Stimulated activated CD4-positive, alpha-beta T cell treated with anti-CD3 and anti-CD28 coated beads, Interleukin-12 subunit alpha, Interleukin-12 subunit beta, amount 100 ng/mL, for 24 hours (primary cell): ENCODE results near the gene WRNIP1.

Source experiments
- DNase-seq, 2 experiments: peaks; one replicate each; pipeline ENCODE4 v3.0.0-alpha.2; 2020; ENCODE audit warnings: low read depth in 2 of 2

WRNIP1 gene

DNA sequence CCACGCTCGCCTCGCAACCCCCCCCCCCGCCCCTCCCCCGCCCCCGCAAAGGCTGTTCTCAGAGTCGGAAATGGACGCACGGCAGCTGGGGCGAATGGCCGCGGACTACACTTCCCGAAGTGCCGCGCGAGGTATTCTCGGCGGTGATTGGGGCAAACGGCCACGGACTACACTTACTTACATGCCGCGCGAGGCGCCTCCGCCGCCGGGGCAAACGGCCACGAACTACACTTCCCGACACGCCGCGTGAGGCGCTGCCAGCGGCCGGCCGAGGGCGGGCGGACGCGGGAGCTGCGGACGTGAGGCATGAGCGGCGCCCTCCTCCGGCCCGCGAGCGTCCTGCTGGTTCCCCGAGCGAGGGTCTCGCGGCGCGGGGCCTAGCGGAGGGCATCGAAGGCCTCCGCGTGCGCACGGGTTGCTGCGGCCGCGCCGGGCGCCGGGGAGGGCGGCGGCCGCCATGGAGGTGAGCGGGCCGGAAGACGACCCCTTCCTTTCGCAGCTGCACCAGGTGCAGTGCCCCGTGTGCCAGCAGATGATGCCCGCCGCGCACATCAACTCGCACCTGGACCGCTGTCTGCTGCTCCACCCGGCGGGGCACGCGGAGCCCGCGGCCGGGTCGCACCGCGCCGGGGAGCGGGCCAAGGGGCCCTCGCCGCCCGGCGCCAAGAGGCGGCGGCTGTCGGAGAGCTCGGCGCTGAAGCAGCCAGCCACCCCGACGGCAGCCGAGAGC, at the start of gene WRNIP1:
WRNIP1 (plus strand) TSS at position 228 of the 730 bp plus-strand sequence; CDS start at position 458, 230 bp downstream.
- peak; percentile 93 to 94 for DNase-seq

DNA sequence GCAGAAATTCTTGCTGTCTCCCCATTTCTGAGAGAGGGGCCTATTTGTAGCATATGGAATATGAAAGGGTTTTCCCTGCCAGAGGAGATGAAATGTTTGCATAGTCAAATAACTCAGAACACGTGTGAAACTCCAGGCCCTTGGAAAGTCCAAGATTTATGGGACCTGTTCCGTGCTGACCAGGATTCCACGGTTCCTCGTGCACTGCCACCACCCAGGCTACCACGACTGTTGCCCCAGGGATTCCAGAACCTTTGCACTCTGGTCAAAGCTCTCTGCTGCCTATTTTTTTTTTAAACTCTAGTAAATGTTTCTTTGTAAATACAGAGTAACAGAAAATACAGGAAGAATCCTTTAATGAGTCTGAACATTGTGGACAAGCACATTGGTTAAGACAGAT, 49.5 kb upstream of the WRNIP1 start:
- no peak for DNase-seq

DNA sequence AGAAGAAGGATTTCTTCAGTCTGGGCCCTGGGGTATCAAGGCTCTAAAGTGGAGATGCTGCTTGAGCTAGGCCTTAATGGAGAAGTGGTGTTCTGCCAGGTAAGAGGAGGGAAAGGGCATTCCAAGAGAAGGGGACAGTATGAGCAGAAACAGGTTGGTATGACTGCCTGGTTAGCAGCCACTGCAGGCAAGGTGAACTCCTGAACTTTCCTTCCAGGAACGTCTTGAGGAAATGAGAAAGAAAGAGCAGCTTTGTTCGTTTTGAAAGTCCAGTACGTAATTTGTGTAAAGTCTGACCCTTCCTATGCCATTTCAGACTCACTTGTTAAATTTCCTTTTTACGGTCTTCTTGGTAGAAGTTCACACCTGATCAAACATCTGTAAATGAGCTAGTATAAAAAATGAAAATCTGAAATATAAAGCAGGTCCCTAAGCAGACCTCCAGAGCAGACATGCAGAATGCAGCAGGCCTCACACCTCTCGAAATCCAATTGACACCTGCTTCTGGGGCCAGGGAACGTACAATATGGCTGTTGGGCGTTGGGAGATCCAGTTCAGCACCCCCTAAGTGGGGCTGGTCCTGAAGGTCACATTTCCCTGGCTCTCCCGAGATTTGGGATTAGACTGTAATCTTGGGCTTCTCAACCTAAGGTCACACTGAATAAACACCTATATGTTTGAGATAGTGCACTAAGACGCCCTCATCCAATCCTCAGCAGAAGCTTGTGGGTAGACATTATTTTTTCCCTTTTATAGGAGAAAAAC, 48.1 kb upstream of the WRNIP1 start:
- DNase-seq = no peak

DNA sequence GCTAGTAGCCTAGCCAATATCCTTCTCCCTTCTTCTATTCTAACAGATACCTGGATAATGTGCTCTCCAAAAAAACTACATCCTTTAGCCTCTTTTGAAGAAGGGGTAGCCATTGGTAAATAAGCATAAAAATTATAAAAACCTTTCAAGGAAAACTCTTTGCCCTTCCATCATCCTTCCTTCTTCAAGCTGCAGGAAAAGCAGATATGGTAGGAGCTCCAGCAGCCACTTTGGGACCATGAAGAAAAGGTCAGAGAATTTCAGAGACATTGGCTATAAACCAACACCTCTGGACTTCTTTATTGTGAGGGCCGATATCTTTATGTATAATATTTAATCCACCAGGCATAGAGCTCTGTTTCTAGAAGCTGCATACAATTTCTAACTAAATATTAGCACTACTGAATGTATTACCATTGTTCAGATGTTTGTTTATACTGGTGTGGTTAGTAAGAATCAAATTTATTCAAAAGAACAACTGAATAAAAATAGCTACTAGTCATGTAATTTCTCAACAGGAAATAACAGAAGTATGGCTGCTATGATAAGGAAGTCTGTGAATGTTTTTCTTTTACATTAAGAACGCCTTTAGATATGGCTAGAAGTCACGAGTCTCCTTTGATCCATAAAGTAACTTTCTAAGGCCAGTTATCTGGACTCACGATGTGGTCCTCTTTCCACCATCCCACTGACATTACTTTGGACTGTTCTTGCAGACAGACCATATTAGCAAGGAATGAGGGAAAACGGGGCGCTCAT, 46.7 kb upstream of the WRNIP1 start:
- DNase-seq = no peak

DNA sequence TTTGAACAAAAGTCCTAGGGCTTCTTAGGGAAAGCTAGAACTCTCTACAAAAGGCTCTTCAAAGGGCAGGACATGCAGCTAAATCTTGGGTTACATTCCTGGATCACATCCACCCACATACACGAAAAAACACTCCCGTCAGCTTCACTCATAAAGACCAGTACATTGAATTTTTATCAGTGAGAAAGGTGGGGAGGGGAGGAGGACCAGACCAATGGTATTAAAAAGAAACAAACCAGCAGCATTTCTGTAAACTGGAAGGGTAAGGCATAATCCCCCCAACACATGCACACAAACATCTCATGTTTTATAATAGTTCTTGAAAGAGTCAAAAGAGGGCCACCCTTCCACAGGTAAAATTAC, 46.1 kb upstream of the WRNIP1 start:
- no peak for DNase-seq

DNA sequence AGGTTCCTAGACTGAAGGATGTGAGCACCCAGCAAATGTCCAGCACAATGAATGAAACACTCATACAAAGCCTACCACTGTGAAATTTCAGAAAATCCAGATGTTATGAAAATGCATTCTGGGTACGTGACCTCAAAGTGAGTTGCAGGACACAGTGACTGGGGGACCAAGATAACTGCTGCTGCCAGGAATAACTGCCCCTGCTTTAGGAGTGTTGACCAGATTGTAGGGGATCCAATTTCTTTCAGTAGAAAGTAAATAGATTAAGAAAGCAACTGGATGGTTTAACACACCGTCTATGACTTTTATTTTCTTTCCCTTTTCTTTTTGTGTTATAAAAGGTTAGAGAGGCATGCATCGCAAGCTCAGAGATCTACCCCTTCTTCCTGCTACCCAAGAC, 44.0 kb upstream of the WRNIP1 start:
- no peak for DNase-seq

DNA sequence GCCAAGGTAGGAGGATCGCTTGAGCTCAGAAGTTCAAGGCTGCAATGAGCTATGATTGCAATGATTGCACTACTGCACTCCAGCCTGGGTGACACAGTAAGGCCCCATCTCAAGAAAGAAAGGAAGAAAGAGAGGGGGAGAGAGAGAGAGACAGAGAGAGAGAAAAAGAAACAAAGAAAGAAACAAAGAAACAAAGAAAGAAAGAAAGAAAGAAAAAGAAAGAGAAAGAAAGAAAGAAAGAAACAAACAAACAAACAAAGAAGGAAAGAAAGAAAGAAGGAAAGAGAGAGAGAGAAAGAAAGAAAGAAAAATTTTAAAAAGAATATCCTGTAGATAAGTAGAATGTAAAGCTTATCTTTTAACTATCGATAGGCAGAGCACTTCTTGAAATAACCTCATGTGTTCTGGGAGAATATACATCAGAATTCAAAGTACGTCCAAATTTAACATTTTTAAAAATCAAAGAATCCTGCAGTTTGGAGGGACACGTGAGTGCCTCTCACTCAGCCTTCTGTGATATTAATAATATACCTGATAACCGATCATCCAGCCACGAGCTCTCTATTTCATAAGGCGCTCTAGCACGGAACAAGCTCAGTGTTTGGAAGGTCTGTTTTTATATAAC, 39.7 kb upstream of the WRNIP1 start:
- DNase-seq = no peak

DNA sequence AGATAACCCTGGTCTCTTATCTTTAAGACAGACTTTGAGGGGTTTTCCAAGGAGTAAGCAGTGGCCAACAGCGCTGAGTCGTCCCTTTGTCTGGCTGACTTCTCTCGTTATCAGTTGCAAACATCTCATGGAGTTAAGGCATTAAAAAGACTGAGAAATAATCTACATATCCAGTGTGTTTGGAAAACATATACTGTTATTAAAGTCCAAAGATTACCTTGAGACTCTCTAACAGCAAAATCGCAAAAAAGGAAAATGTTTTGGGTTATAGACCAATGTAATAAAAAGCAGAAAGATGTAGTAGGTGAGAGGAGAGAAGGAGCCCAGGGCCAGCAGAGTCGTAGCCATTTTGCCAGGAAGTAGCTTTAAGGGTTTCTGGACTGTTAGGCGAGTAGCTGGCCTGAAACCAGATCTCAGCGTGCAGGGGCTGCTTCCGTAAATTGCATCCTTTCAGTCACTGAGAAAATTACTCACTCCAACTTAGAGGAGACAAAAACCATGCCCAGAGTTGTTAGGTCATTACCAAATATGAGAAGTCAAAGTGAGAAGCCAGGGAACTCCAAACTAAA, 39.1 kb upstream of the WRNIP1 start:
- no peak for DNase-seq

DNA sequence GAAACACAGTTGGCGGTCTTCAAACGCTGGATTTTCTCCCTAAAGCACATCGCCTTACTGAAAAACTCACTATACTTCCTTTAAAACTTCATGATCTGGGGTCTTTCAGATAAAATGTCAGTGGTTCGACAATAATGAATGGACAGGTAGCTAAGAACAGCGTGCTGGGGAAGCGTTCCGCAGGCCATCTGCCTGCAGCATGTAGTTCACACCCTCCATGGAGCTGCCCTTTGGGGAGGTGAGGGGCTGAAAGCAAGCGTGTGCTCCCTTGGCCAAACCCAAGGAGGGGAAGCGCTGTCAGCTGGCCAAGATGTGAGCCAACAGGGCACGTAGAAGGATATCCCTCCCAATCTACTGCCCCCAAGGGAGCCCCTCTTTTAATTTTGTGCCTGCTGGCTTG, 35.3 kb upstream of the WRNIP1 start:
- DNase-seq = no peak

DNA sequence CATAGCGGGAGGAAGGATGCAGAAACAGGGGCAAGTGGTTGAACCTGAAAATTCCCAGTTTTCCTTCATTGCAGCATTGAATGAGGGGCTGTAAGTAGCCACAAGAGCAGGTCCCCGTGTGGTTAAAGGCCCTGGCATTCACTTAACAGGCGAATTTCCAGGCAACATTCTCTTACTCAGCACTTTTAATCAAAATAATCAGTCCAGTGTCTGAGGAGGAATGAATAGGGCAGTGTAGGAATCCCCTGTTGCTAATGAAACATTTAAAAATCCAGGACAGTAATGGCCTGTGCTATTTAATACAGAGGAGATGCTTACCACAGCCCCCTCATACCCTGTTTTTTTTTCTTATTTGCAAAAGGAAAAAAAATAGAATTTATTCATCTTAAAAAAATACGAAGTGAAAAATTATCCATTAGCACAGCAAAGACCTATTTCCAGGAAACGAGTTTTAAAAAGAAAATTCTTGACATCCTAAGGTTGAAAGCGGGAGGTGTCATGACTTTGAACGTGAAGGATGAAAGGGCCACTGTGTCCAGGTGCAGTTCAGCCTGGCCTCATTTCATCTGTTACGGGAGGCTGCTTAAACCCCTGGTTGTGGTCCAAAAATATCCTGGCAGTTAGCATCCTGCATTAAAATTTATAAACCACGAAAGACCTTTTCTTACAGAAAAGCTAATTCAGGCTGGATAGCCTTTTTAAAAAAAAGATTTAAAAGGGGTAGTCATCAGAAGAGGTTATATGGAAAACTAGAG, 34.7 kb upstream of the WRNIP1 start:
- DNase-seq = no peak

DNA sequence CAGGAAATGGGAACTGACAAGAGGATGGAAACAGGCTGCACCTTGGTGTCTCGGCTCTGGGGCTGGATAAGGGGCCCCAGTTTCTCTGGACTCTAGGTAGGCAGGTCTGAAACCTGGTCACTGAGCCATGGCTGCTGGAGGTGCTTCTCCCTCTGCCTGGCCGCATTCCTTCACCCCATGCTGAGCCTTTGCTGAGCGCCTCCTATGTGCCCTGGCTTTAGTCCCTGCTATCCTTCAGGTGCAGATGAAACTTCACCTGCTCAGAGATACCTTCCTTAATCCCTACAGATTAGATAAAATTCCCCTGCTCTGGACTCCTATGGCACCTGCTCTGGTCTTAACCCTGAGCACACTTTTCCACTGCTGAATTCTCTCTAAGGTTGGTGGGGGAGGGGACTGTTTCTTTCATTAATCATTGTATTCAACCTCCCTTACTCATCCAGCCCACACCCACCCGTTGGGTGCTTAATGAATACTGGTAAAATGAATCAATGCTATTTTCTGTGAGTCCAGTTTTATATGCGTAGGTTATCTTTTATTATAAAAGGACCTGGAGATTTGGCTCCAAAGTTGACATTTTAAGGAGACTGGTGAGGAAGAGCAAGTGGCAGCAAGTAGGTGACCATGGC, 33.8 kb upstream of the WRNIP1 start:
- no peak for DNase-seq

DNA sequence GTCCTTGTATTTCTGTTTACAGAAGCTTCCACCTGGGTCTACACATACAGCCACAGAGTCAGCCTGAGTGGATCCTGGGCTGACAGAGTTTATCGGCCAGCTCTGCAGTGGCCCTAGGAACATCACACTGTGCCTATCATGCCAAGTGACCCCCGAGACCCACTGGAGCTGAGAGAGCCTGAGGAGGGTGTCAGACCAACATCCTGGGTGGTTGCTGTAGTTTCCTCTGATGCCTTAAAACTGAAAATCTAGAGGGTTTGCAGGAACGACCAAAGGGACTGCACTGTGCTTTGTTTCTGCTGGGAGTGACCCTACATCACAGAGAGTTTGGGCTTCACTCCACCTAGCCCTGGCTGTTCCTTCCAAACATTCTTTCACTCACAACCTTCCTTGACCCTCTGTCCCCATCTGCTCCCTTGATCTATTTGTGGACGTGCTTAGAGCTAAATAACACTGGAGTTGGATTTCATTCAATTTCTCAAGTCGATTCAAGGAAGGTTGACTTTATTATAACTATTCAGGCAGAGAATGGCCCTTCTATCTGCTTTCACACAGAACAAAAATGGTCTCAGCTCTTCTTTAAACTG, 32.6 kb upstream of the WRNIP1 start:
- no peak for DNase-seq

DNA sequence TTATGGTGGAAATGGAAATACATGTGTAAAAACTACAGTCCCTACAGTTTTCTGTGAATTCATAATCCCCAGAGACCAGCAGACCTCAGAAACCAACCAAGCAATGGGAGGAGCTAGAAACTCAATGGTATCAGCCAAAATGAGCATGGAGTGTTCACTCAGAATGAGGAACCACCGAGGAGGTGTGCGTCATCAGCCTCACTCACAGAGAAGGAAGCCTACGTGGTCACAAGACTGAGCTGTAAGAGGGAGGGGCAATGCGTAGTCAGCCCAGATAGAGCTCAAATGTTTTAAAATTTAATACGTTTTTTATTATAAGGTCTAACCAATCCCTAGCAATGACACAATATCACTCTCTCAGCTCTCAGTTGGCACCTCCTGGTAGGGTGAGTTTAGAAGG, 31.9 kb upstream of the WRNIP1 start:
- DNase-seq = peak in 1 of 2 experiments; percentile 8

DNA sequence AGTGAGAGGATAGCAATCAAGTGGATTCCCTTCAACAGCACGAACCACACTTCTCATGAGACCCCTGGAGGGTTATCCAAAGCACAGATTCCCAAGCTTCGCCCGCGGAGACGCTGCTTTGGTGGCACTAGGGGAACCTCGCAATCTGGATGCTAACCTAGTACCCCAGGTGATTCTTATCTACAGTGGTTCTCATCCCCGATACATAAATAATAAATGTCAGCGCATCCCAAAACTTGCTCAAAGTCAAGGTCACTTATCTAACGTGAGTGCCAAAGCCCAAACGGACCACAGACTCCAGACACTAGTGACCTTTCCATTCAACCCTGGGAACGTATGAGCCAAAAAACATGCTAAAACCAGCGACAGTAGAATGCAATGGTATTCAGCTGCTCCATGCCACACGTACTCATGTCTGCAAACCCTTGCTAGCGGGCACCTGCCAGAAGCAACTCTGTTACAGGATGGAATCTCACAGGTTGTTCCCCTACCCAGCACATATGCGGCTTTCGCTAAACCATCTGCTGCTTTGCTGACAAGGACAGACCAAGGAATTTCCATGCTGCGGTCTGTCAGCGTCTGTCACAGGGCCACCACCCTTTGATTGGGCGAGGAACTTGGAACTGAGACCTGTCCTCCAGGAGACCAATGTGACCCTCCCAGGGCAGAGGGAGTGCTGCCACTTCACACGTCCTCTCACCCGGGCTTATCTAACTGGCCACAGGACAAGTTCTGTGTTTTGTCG, 31.3 kb upstream of the WRNIP1 start:
- no peak for DNase-seq

DNA sequence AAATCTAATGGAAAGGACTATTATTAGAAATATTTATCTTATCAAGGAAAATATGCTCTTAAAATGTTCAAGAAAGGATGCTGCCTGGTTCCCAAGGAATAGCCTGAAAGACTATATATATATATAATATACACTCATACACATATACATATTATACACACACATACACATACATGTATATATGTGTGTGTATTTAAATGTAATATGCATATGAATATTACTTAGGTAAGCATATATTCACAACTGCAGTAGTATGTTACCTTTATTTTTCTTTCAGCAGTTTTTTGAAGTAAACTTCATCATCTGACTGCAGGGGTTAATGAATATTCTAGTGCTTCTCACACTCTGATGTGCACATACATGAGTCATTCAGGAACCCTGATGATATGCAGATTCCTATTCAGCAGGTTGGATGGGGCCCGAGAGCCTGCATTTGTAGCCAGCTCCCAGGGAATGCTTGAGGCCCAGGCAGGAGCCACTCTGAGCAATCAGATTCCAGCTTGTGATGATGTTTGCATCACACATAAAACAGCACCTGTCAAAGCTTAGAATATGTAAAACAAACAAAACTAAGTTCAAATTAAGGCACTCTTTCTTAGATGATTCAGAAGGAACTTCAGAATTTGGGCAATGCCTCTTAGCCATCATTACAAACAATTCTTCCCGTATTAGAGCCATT, 30.6 kb upstream of the WRNIP1 start:
- DNase-seq = no peak

DNA sequence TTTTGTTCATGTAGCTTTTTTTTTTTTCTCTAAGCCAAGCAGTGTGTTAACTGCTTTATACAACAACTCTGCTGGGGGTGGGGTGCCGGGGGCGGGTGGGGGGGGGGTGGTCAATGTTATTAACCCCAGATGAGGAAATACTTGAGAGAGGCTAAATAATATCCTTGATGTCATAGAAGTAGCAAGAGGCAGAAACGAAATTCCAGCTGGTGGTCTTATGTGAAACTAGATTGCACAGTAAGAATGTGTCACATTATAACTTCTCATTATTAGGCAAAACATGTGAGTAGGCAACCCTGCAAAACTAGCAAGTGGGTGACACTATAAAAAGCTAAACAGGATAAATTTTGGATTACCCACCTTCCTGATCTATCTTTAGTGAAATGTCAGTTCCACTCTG, 27.3 kb upstream of the WRNIP1 start:
- DNase-seq = no peak

DNA sequence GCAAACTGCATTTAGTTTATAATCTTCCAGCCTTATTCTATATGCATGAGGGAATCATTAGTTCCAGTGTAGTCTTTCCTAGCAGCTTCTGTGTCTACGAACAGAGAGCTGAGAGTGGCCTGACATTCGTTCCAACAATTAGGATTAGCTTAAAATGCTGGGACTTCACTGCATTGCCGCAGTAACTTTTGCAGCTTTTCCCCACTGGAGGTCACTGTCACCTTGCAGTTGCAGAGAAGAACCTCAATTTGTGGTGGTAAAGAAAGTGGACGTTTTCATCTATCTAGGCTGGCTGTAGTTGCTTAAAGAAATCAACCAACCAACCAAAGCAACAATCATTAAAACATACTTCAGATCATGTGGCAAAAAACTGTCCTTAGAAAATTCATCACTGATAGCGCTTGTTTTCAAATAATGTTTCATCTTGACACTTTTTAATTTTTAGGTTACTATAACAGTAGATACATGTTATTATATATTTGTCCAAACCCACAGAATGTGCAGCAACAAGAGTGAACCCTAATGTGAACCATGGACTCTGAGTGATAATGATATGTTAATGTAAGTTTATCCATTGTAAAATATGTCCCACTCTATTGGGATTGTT, 26.7 kb upstream of the WRNIP1 start:
- DNase-seq = peak in 1 of 2 experiments; percentile 36

DNA sequence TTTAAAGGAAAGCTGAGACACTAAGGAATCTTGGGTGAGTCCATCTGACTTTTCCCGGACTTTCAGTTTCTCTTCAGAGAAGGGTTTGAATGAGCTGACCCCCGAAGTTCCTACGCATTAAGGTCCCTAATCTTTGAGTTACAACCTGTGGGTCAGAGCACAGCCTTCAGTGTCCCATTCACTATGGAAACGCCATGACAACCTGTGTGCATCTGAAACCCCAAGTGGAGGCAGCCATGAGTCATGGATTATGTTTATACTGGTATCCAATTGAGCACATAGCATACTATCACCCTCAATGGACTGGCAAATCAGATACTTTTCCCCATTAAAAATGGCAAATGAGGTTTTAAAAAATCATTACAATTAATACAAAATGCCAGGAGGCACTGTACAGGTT, 25.9 kb upstream of the WRNIP1 start:
- DNase-seq = peak in 1 of 2 experiments; percentile 14

DNA sequence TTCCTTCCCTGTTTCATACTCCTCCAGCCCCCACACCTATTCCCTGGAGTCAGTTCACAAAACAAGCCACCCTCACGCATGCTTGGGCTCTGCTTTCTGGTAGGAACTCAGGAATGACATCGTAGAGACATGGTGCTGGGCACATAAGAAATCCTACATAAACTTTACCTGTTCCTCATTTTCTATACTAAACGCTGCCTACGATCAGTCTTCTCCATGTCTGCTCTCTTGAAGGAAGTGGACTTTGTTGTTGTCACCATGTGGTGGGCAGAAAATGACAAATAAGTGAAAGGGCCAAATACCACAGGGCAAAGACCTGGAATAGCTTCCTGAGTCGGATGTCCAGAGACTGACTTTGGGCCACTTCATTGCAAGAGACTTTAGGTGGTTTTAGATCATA, 24.6 kb upstream of the WRNIP1 start:
- no peak for DNase-seq
